HG03103 (cell line): Measurements from ENCODE around the gene RPTOR.
"Not testable (repeated sequence)": the region's sequence is repeated elsewhere in the genome, so short reads cannot be mapped to it uniquely, and the experiment has no call there.

Source experiments
- ATAC-seq: cut with Tn5 transposase; IDR thresholded peaks from one replicate; pipeline ENCODE4 v1.9.1; 2021; ENCODE audit warnings: low read depth; ENCODE audit not compliant: unreplicated experiment

The RPTOR gene

GRCh38 chr17:80753685-80754345, 209.2 kb downstream of the RPTOR start:
- ATAC-seq, result no peak

DNA sequence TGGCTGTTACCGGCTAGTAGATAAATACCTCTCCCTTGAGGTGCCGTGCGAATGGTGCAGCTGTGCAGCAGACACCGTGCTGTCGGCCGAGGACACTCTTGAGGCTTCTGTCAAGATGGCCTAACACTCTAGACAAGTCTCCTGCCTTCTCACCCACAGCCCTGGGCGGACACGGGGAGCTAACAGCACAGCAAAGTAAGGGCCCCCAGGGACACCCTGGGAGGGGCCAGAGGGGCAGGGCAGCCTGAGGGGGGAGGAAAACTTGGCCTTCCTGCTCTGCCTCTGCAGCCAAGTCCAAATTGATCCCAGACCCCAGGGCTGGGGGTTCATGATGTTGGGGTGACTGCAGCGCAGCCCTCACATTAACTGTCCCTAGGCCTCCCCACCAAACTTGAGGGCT, 210.2 kb downstream of the RPTOR start:
- ATAC-seq, result no peak

- no peak for ATAC-seq
Observed at GRCh38 chr17:80755650-80756405, 211.2 kb downstream of the RPTOR start.

GRCh38 chr17:80758481-80759376, 214.1 kb downstream of the RPTOR start:
- ATAC-seq, result no peak

GRCh38 chr17:80759377-80759673, 214.7 kb downstream of the RPTOR start:
- no peak for ATAC-seq

DNA sequence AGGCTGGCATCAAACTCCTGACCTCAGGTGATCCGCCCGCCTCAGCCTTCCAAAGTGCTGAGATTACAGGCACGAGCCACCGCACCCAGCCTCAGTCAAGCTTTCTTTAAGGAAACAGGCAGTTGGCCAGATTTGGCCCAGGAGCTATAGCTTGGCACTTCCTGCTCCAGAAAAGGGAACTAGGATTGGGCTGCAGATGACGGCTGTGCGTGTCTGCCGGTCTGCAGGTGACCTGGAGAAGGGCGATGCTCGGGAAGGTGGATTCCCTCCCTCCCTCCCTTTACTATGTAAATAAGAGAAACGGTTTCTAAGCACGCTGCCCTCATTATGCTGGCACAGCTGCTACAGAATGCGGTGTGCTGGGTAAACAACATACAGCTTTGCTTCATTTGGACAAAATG, 215.9 kb downstream of the RPTOR start:
- no peak for ATAC-seq

DNA sequence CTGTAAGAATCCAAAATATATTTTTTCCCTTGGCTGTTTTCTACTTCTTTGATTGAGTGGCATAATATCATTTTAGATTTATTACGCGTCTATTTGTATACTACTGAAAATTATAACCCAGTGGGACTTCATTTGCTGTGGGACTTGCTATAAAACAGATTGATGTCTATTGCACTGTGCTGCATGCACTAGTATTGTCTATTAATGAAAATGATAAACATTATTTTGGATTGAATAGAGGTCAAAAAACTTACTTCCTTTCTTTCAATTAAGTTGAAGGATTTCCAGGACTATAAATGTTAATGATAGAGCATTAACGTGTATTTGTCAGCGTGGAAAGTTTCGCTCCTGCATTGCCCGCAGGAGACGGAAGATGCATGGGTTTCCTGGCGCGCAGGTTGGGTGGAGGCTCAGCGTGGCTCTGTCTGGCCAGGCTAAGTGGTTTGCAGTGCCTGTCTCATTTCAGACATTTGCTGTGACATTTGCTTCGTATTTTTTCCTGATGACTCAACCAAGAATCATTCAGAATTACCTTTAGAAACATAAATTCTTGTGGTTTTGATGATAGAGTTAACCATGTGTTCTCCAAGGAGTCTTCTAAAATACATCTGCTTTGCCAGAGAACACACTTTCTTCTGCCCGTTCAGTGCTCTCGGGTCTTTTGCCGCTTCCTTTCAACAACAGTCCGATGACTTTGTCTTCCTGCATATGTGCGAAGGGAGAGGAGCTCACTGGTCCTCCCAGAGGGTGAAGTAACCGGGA, 216.7 kb downstream of the RPTOR start:
- ATAC-seq, result no peak

DNA sequence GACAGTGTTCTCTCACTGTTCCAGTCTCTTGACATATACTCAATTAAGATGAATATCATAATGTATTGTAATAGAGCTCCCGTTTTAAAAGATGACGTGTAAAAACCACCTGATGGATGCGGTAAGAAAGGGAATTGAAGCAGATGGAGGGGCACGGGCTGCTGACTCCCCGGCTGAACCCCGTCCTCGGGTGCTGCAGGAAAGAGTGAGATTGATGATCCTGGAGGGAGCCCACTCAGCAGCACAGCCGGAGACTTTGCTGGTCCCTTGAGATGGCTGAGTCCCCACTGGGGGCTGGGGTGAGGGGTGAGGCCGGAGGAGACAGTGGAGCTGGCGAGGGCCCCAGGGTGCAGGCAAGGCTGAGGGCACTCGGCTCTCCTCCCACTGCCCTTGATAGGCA, 217.4 kb downstream of the RPTOR start:
- ATAC-seq, result no peak

DNA sequence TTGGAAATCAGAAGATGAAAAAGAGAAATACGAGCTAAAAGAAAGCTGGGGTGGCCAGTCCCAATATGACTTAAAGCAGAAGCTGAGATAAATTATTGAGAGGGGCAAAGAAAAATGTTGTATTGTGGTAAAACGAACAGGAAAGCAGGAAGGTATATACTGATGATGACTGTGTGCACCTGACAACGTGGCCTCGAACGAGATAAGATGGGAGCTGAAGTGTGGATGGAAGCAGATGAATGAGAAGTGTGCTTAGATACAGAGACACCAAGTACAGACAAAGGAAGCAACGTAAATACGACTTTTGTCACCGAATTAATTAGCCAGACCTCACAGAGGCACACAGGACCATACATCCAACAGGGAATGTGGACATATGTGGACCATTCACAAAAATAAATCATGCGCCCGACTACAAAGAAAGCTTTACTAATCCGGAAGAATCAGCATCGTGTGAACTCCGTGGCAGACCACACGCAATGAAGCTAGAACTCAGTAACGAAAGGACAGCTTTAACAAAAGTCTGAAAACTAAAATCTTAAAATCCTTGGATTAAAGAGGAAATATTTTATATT, 218.7 kb downstream of the RPTOR start:
- no peak for ATAC-seq

DNA sequence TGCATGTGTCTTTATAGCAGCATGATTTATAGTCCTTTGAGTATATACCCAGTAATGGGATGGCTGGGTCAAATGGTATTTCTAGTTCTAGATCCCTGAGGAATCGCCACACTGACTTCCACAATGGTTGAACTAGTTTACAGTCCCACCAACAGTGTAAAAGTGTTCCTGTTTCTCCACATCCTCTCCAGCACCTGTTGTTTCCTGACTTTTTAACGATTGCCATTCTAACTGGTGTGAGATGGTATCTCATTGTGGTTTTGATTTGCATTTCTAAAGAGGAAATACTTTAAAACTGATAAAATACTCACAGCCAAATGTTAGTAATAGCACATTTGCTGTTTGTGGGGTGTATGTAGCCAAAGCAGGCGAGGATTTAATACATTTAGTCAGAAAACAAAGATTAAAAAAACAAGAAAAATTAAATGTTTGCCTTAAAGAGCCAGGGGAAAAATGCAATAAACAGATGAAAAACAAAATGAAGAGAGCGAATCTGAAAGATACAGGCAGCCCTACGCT, 220.0 kb downstream of the RPTOR start:
- not testable (repeated sequence) for ATAC-seq

GRCh38 chr17:80765241-80765961, 220.8 kb downstream of the RPTOR start:
- ATAC-seq, result no peak

DNA sequence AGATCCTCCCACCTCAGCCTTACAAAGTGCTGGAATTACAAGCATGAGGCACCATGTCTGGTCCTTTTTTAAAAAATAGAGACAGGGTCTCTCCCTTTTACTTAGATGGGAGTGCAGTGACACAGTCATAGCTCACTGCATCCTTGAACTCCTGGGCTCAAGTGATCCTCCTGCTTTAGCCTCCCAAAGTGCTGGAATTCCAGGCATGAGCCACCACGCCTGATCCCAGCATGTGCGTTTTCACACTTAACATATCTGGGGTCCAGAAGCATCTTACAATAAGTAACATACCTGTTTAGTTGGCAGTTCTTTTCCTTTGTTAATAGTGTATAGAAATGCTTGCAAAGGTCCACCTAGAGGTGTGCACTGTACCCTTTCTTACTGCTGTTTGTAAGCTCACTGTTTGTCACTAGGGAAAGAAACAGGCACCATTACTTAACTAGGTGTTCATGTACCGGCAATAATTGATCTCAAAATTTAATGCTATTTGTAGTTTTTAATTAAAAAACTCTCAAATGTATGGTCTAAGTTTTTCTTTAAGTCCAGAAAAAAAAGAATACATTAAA, 221.7 kb downstream of the RPTOR start:
- ATAC-seq, result no peak

GRCh38 chr17:80768389-80768788, 223.8 kb downstream of the RPTOR start:
- ATAC-seq, result no peak

DNA sequence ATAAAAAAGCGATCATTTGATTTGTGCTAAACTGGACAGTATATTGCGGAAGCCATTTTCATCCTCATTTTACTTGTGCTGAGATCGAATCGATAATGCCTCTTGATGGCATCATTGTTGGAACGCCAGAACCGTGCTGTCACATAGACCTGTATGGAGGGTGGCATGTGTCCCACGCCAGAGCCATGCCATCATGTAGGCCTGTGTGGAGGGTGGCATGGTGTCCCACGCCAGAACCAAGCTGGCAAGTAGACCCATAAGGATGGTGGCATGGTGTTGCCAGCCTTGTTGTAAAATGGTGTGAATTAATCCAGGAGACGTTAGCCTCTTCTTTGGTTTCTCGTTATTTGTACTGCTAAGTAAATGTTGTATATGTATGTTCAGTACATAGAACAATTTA, 224.3 kb downstream of the RPTOR start:
- no peak for ATAC-seq

GRCh38 chr17:80769516-80769915, 224.9 kb downstream of the RPTOR start:
- no peak for ATAC-seq

DNA sequence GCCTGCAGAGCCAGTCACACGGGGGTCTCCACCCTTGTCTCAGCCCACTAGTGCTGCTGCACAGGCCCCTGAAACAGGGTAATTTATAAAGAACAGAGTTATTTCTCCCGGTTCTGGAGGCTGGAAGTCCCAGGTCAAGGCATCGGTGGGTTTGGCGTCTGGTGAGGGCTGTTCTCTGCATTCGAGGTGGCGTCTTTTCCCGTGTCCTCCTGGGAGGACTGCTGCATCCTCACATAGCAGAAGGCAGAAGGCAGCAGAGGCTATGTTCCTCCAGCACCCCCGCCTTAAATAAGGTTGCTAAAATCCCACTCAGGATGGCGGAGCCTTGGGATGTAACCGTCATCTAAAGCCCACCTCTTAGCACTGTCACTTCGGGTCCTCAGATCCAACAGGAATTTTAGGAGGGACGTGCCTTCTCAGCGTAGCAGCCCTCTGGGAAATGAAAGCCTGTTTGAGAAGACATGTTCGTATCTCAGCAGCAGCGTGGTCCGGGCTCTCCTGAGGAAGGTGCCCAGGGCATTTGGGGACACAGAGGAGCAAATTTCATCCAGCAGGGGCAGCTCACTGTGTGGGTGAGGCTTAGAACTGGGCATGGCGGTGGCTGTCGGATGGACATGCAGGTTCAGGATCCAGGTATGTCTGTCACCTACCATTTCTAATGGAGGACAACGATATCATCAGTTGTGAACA, 225.4 kb downstream of the RPTOR start:
- ATAC-seq, result no peak

- ATAC-seq, result no peak
Observed at GRCh38 chr17:80770881-80771611, 226.4 kb downstream of the RPTOR start.

GRCh38 chr17:80771612-80772005, 227.0 kb downstream of the RPTOR start:
- no peak for ATAC-seq
